Neutrophil (primary cell): ENCODE results near the gene SLX4IP.
A peak's percentile ranks its signal among the peaks of the same experiment; 100 is the strongest.

Experiments used
- H3K27ac ChIP-seq: fragments of 200-600 bp; sonication (generic); 2 replicates; pipeline ENCODE4 v1.5.1; 2016; ENCODE audit warnings: mild to moderate bottlenecking, moderate library complexity
- H3K27me3 ChIP-seq: fragments of 200-600 bp; sonication (generic); 2 replicates; pipeline ENCODE4 v1.6.0; 2016; ENCODE audit warnings: mild to moderate bottlenecking
- H3K36me3 ChIP-seq: fragments of 200-600 bp; sonication (generic); 2 replicates; pipeline ENCODE4 v1.5.1; 2017
- H3K4me1 ChIP-seq, 2 experiments: fragments of 200-600 bp in 1 of 2; sonication (generic) in 1 of 2; 1 replicate in 1 of 2; 2 replicates in 1 of 2; pipeline versions ENCODE4 v1.5.1 to v1.6.1; 2013 to 2016; ENCODE audit warnings: low read depth in 1 of 2, low read length in 1 of 2, mild to moderate bottlenecking in 1 of 2, moderate library complexity in 1 of 2; ENCODE audit not compliant: control insufficient read depth in 1 of 2, insufficient read depth in 1 of 2
- H3K4me3 ChIP-seq, 2 experiments: fragments of 200-600 bp in 1 of 2; sonication (generic) in 1 of 2; 1 replicate in 1 of 2; 2 replicates in 1 of 2; pipeline ENCODE4 v1.5.1; 2013 to 2016; ENCODE audit warnings: low read depth in 1 of 2, low read length in 1 of 2, mild to moderate bottlenecking in 1 of 2, moderate library complexity in 1 of 2
- H3K9me3 ChIP-seq: fragments of 200-600 bp; sonication (generic); 2 replicates; pipeline ENCODE4 v1.5.1; 2016
- CTCF ChIP-seq: fragments of 200-600 bp; sonication (generic); IDR thresholded peaks from 2 replicates; pipeline ENCODE4 v1.5.1; 2016; ENCODE audit warnings: antibody characterized with exemption

Gene SLX4IP

GRCh38 chr20:10553326-10553984, 118.3 kb downstream of the SLX4IP start:
- Histone ChIP-seq H3K4me3 (no peak overlapping the region), H3K4me1 (peaks cover 18 to 19% of the 10 kb centered on the region in 2 experiments)

GRCh38 chr20:10554285-10554684, 119.2 kb downstream of the SLX4IP start:
- Histone ChIP-seq H3K9me3 (no peaks in the 10 kb centered on the region), H3K27ac (no peak overlapping the region), H3K27me3 (no peaks in the 10 kb centered on the region), H3K4me1 (peaks cover 16 to 18% of the 10 kb centered on the region in 2 experiments), H3K4me3 (no peak overlapping the region), H3K36me3 (no peaks in the 10 kb centered on the region)
- no peak for TF ChIP-seq CTCF

More at GRCh38 chr20:10553326-10553984, 118.3 kb downstream of the SLX4IP start:
- no peaks in the 10 kb centered on the region for H3K36me3 ChIP-seq
- H3K27ac ChIP-seq: no peak overlapping the region
- H3K9me3 ChIP-seq: no peaks in the 10 kb centered on the region
- H3K27me3 ChIP-seq: no peaks in the 10 kb centered on the region
- peak; percentile 36 for TF ChIP-seq CTCF

GRCh38 chr20:10555393-10555792, 120.3 kb downstream of the SLX4IP start:
- H3K27ac ChIP-seq: no peak overlapping the region
- H3K27me3 ChIP-seq: no peaks in the 10 kb centered on the region

GRCh38 chr20:10555865-10556308, 120.8 kb downstream of the SLX4IP start:
- H3K9me3 ChIP-seq: no peaks in the 10 kb centered on the region
- TF ChIP-seq CTCF: no peak
- H3K4me1 ChIP-seq: peaks cover under 1 to 5% of the 10 kb centered on the region in 2 experiments

More at GRCh38 chr20:10555393-10555792, 120.3 kb downstream of the SLX4IP start:
- Histone ChIP-seq H3K9me3 (no peaks in the 10 kb centered on the region), H3K4me1 (peaks cover 5 to 9% of the 10 kb centered on the region in 2 experiments), H3K4me3 (no peak overlapping the region), H3K36me3 (no peaks in the 10 kb centered on the region)
- no peak for TF ChIP-seq CTCF

GRCh38 chr20:10556519-10557083, 121.5 kb downstream of the SLX4IP start:
- TF ChIP-seq CTCF: no peak
- H3K9me3 ChIP-seq: no peaks in the 10 kb centered on the region
- no peak overlapping the region for H3K4me3 ChIP-seq
- H3K27ac ChIP-seq: no peak overlapping the region
- H3K4me1 ChIP-seq: peaks cover 0 to 5% of the 10 kb centered on the region in 2 experiments
- H3K27me3 ChIP-seq: no peaks in the 10 kb centered on the region
- no peaks in the 10 kb centered on the region for H3K36me3 ChIP-seq

More at GRCh38 chr20:10555865-10556308, 120.8 kb downstream of the SLX4IP start:
- Histone ChIP-seq H3K27me3 (no peaks in the 10 kb centered on the region), H3K36me3 (no peaks in the 10 kb centered on the region), H3K4me3 (no peak overlapping the region), H3K27ac (no peak overlapping the region)
